ENCODE measurements around the gene PLB1.

- TF ChIP-seq POLR2A (IDR thresholded peaks at IDR 0.05) (no peak), CTCF (IDR thresholded peaks at IDR 0.05) (no peak), POLR2AphosphoS5 (IDR thresholded peaks at IDR 0.05) (no peak)
Observed at GRCh38 chr2:28668106-28668814, 172.4 kb downstream of the PLB1 start.

Measured in prostate gland (tissue), 2 donors.